Measurements from ENCODE around the gene ARL5A. TPM values are rescaled to one million over a fixed set of nuclear protein-coding genes. Genes with fewer than 3 reads are reported as not detected.

The ARL5A gene
- total and polyA plus RNA-seq, 9 of the 15 experiments (the other 6 are each of a cell fraction or from before 2014, with no cell fraction given): 16.3 to 117 (median 88.4) TPM

DNA sequence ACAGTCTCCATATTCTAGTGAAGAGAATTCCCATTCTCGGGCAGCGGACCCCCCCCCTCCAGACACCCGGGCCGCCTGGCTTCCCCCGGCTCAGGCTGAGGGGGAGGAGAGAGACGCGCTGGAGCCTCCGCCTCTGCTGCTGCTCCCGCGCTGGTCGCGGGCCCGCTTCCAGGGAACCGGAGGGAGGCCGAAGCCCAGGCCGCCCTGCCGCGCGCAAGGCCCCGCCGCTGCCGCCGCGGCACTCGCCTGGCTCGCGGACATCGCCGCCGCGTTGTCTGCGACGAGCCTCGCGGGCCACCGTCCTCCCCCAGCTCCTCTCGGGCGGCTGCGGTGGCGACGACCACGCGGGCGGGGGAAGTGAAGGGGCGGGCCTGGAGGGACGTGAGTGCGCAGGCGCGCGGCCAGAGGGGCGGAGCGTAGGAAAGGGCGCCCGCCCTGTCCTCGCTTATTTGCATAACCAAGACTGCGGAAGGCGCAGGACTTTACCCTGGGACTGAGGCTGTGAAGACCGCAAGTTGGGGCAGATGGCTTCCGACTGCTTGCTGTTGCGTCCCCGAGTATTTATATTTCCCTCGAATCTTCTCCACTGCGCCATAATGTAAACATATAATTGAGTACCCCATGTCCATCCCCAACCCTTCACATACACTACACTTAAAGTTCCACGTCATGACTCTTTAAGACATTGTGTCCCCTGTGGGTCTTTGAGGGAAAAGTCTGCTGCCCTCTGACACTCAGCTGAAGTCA is at the start of gene ARL5A (continued):
- TF ChIP-seq ZBTB8A (IDR thresholded peaks at IDR 0.05; ENCODE audit: partially characterized antibody): no peak
- no peak for TF ChIP-seq HDAC3 (IDR thresholded peaks at IDR 0.05; ENCODE audit: borderline replicate concordance, partially characterized antibody)
- TF ChIP-seq, protein P1, sequence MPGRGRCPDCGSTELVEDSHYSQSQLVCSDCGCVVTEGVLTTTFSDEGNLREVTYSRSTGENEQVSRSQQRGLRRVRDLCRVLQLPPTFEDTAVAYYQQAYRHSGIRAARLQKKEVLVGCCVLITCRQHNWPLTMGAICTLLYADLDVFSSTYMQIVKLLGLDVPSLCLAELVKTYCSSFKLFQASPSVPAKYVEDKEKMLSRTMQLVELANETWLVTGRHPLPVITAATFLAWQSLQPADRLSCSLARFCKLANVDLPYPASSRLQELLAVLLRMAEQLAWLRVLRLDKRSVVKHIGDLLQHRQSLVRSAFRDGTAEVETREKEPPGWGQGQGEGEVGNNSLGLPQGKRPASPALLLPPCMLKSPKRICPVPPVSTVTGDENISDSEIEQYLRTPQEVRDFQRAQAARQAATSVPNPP (IDR thresholded peaks at IDR 0.05; ENCODE audit: borderline replicate concordance, insufficient read depth, insufficient read length): no peak
- no peak for TF ChIP-seq NR4A1 (CRISPR knock-in tag; IDR thresholded peaks at IDR 0.05)
- peak; percentile 45 for TF ChIP-seq NR4A1 (tag; IDR thresholded peaks at IDR 0.05)
- peak; percentile 73; the same call in 1 of the 2 replicates for TF ChIP-seq CAMTA2 (CRISPR knock-in tag; conservative IDR thresholded peaks at IDR 0.05)
- TF ChIP-seq CHD4 (IDR thresholded peaks at IDR 0.05; ENCODE audit: insufficient read depth, insufficient replicate concordance, low read depth, low read length, poor library complexity, severe bottlenecking): no peak
- TF ChIP-seq, protein P2, sequence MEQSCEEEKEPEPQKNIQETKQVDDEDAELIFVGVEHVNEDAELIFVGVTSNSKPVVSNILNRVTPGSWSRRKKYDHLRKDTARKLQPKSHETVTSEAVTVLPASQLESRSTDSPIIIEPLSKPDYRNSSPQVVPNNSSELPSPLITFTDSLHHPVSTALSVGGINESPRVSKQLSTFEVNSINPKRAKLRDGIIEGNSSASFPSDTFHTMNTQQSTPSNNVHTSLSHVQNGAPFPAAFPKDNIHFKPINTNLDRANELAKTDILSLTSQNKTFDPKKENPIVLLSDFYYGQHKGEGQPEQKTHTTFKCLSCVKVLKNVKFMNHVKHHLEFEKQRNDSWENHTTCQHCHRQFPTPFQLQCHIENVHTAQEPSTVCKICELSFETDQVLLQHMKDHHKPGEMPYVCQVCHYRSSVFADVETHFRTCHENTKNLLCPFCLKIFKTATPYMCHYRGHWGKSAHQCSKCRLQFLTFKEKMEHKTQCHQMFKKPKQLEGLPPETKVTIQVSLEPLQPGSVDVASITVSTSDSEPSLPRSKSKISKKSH (CRISPR knock-in tag; IDR thresholded peaks at IDR 0.05): no peak
- TF ChIP-seq, protein P3, sequence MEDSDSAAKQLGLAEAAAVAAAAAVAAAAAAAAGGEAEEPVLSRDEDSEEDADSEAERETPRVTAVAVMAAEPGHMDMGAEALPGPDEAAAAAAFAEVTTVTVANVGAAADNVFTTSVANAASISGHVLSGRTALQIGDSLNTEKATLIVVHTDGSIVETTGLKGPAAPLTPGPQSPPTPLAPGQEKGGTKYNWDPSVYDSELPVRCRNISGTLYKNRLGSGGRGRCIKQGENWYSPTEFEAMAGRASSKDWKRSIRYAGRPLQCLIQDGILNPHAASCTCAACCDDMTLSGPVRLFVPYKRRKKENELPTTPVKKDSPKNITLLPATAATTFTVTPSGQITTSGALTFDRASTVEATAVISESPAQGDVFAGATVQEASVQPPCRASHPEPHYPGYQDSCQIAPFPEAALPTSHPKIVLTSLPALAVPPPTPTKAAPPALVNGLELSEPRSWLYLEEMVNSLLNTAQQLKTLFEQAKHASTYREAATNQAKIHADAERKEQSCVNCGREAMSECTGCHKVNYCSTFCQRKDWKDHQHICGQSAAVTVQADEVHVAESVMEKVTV (CRISPR knock-in tag; IDR thresholded peaks at IDR 0.05): no peak
- TF ChIP-seq ZKSCAN1 (IDR thresholded peaks at IDR 0.05; ENCODE audit: low read depth, low read length): no peak
- peak; percentile 33; the same call in 1 of the 2 replicates for TF ChIP-seq TARDBP (IDR thresholded peaks at IDR 0.05)
- no peak for TF ChIP-seq DIDO1 (tag; IDR thresholded peaks at IDR 0.05; ENCODE audit: low read depth)
- no peak for TF ChIP-seq RBM25 (IDR thresholded peaks at IDR 0.05; ENCODE audit: low read depth, low read length, severe bottlenecking)
- 0 out of 2 replicates have a peak, but pooled peaks have one; percentile 13 for TF ChIP-seq ZNF212 (CRISPR knock-in tag; IDR thresholded peaks at IDR 0.05)
- no peak for TF ChIP-seq ZNF436 (CRISPR knock-in tag; IDR thresholded peaks at IDR 0.05)
- no peak for TF ChIP-seq CC2D1A (IDR thresholded peaks at IDR 0.05)
- no peak for TF ChIP-seq ZNF3 (CRISPR knock-in tag; IDR thresholded peaks at IDR 0.05)
- TF ChIP-seq ZNF217 (CRISPR knock-in tag; IDR thresholded peaks at IDR 0.05): no peak
- TF ChIP-seq FOXA1 (IDR thresholded peaks at IDR 0.05; ENCODE audit: borderline replicate concordance): no peak
- no peak for TF ChIP-seq ZC3H11A (IDR thresholded peaks at IDR 0.05; ENCODE audit: low read depth, low read length)
- TF ChIP-seq ZNF12 (CRISPR knock-in tag; IDR thresholded peaks at IDR 0.05): no peak
- TF ChIP-seq CBFA2T2 (conservative IDR thresholded peaks at IDR 0.05): no peak
- TF ChIP-seq RBM14 (IDR thresholded peaks at IDR 0.05; ENCODE audit: borderline replicate concordance, insufficient read depth, low read depth, low read length): no peak
- TF ChIP-seq, protein P4, sequence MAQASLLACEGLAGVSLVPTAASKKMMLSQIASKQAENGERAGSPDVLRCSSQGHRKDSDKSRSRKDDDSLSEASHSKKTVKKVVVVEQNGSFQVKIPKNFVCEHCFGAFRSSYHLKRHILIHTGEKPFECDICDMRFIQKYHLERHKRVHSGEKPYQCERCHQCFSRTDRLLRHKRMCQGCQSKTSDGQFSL (CRISPR knock-in tag; IDR thresholded peaks at IDR 0.05): peak; percentile 100
- TF ChIP-seq, protein P4 (tag; IDR thresholded peaks at IDR 0.05): peak in 1 of 2 experiments; percentile 98; a peak in 2 of 4 replicates

Measured in K562 (cell line).